Measurements from ENCODE around the gene BCL2.

BCL2 gene

DNA sequence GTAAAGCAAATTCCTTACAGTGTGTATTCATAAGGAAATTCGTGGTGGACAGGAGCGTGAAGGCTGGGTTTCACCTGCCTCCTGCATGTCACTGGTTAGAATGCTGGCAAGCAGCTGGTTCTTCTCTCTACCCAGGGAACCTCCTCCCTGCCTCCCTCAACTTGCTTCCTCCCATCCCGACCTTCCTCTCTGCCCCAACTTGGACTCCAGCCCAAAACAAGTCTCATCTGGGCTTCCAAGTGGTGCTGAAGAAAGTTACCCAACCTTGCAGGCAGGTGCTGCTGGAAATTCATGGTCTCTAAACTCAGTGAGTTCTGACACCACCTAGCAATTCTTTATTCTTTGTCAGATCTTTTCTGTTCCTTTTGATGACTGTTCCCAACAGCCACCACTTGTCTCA lies 184.5 kb downstream of the BCL2 start:
- DNase-seq: peak; percentile 38

GRCh38 chr18:63132819-63133200 lies 186.8 kb downstream of the BCL2 start:
- no peak for DNase-seq

DNA sequence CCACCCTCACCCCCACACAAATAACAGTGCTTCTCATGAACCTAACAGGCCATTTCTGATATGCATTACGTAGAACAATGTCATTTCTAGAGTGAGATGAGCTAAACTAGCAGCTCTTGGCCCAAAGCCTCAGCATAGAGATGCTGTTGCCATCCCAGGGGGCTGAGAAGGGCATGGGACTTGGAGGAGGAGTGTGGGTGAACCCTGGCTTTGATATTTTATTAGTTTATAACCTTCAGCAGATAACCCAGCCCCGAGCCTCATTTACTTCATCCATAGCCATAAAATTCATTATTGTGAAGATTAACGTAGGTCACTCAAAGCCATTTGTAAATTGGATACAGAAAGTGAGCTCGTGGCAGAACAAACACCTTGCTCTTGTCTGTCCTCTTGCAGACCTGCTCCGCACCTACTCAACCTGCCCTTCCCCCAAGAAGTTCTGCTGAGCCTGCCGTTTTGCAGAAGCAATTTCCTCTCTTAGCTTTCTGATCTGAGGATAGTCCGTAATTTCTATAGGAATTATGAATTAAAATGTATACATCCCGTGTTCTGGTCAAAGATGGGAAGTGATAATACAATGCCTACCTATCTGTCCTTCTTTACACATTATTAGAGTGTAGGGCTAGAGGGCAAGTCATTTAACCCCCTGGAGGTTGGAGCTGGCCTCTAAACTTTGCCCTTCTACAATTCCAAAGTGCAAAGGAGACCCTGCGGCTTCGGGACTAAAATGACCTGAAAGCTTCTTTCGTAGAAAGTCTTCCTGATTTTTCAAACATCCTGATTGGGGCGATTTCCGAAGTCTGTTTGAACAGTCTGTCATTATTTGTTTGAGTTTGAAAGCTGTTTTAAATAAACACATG lies 187.4 kb downstream of the BCL2 start:
- no peak for DNase-seq

- peak; percentile 76 for DNase-seq
These were observed 188.2 kb downstream of the BCL2 start for GRCh38 chr18:63131106-63131958.

DNA sequence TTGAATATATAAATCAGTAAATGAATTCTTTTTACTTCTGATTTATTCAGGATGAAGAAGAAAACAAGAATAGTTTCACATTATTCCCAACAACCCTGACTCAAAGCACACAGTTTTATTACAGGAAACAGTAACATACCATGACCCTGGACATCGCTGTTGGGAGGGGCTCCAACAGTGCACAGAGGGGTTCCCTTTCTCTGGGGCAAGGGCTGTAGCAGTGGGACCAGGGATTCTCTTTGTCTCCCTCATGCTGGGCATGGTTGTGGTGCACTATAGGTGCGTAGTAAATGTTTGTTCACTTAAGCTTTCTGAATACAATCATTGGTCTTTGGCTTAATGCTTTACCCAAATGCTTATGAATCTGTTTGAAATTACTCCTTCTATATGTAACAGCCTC lies 189.4 kb downstream of the BCL2 start:
- no peak for DNase-seq

DNA sequence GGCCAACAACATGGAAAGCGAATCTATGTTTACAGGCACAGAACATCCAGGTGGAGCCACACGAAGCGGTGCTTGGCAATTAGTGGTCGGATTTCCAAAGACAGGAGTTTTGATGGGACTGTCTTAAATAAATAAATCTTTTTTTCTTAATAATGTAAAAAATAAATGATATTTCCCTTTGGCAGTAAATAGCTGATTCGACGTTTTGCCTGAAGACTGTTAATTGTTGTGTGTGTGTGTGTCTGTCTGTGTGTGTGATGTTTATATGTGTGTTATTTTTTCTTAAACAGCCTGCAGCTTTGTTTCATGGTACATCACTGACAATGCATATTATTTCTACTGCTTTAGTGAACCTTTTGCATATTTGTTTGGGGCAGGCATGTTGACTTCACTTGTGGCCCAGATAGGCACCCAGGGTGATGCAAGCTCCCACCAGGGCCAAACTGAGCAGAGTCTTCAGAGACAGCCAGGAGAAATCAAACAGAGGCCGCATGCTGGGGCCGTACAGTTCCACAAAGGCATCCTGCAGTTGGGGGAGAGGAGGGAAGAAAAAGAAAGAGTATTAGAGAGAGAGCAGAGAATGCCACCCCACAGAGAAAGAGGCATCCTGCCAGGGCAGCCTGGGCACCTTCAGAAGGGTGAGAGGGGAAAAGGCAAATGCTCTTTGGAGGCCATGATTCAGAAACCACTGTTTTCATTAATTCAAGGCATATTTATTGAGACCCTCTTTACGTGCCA lies 191.2 kb downstream of the BCL2 start:
- DNase-seq: no peak

DNA sequence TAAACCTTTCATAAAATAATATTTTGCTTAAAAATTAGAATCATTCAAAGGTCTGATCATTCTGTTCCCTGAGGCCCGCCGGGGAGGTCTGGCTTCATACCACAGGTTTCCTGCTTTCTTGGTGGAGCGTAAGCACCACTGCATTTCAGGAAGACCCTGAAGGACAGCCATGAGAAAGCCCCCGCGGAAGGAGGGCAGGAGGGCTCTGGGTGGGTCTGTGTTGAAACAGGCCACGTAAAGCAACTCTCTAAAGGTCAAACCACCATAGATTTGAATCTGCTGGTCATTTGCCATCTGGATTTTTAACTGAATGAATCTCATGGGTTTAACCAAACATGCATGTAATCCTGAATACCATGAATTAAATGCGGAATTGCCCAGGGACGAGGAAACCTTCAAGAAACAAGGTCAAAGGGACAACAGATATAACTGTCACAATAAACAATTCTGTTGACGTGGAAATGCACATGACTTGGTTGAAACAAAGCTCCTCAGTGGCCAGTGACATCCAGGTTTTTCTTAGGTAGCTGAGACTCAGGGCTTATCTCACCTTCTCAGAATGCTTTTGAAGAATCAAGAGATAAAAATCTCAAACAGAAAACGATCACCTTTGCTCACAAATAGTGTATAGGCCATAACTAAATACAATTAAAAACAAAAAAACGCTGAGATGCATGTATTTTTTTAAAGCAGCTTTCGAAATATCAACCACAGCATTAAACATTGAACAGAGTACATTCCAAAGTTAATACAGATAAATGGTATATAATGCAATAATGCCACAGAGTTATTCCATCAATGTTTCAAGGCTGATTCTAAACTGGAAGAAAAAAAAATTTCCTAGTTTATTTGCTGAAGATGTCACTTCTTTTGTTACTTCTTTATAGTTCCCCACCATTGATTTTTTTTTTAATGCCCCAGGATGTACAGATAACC lies 193.2 kb downstream of the BCL2 start:
- DNase-seq: no peak

DNA sequence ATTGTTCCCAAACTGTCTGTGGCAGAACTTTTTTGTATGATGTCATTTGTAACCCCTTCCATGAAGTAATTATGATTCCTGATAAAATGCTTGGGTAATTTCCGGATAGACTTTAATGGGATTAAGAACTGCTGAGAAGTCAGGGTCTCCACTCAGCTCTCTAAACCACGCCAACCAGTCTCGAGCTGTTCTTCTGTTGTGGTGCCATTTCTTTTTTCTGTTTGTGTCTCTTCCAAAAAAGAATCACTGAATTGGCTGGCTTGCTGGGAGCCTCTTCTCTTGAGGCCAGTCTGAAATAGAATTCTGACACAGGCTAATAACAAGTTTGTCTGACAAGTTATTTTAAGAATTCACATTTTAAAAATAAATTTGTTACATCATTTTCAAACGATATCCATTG lies 198.9 kb downstream of the BCL2 start:
- no peak for DNase-seq

GRCh38 chr18:63119647-63120046 lies 199.9 kb downstream of the BCL2 start:
- DNase-seq: peak; percentile 57

DNA sequence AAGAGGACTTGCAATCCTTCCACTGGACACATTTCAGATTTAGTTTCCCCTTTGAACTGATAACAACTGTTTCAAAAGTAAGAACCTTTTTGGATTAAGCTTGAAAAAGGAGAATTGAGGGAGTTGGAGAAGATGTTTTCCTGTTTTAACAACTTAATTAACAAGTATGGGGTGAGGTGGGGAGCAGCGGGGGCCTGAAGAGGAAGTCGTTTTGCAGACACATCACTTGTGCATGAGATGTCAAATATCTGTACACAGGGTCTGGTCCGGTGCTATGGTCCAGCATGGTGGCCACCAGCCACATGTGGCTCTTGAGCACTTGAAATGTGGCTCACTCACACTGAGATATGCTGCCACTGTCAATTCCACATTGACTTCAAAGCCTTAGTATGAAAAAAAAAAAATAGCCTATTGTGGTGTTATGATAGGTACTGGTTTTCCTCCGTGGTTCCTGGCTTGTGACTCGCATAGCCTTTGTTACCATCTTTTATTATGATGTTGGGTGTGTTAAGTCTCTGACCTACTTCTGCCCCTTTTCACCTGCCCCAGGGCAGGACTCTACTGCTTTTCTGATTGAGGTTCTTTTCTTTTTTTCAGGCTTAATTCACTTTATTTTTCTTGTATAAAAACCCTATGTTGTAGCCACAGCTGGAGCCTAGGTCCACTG lies 205.5 kb downstream of the BCL2 start:
- no peak for DNase-seq

DNA sequence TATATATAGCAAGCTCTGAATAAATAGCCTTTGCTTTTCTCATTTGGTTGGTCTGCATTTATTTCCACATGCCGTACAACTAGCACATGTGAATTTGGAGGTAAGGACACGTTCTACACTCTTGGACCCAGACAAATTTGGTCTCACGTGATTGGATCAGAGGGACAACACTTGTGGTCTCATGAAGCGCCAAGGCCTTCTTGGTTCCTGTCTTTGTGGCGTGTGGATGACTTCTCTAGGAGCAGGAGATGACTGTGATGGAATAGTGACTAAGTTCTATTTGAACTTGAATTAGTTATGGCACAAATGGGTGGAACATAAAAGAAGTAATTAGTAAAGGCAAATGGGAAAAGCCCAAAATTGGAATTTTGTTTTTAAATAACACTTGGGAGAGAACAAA lies 206.9 kb downstream of the BCL2 start:
- no peak for DNase-seq

DNA sequence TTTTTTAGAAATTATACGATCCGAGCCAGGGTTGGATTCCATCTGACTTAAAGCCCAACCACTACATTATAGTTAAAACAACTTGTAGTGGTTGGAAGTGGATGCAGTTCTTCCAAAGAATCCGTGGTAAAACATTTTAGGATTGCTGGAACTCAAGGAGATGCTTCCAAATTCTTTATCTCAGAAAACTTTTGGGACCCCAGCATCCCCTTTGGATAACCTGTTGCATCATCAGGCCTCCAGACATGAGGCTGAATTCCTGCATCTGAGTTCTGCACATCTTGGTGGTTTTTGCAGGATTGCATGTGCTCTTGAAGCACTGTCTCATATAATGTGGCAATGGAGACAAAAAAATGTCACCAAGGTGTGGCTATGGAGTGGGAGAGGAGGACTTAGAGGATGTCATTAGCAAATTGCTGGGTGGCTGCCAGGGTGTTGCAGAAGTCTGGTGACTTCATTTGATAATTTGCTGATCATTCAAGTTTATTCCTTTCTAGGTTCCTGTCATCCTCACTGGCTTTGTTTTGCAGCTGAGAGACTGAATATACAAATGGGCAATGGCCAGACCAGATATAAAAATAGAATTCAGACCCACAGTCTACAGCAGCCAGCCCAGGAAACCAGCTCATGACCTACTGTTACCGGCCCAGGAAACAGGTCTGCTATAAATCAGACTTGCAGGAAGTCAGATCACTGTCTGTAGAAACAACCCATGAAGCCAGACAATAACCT lies 207.7 kb downstream of the BCL2 start:
- DNase-seq: peak; percentile 98

DNA sequence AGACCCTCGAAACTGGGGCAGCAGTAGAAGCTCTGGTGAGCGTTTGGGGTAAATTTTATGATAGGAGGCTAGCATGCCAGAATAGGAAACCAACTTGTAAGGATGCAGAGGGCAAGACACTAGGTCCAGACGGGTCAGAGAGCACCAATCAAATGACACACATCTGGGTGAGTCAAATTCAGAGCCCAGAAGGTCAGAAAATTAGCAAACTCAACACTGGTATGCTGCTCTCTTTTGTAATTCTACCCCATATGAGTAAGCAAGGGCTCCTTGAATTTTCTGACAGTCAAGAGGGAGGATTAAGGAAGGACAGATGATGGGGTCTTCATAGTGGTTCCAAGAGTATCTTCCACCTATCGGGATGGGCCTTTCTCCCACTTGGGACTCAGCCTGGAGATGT lies 209.8 kb downstream of the BCL2 start:
- DNase-seq: no peak

DNA sequence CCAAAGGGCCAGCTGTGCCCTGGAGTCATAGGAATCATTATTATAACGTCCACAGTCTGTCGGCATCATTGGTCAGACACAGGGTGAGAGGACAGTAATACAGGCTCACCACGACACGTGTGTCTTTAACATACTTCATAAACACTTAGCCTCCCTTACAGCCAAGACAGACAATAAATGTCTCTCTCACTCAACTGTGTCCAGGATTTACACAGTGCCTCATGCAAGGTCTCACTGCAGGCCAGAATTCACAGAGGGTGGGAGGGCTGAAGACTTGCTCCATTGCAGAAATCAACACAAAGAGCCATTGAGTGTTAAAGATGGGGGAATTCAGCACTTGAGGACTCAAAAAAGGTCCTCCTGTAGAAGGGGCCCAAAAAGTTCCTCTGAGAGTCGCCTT lies 210.5 kb downstream of the BCL2 start:
- DNase-seq: no peak

DNA sequence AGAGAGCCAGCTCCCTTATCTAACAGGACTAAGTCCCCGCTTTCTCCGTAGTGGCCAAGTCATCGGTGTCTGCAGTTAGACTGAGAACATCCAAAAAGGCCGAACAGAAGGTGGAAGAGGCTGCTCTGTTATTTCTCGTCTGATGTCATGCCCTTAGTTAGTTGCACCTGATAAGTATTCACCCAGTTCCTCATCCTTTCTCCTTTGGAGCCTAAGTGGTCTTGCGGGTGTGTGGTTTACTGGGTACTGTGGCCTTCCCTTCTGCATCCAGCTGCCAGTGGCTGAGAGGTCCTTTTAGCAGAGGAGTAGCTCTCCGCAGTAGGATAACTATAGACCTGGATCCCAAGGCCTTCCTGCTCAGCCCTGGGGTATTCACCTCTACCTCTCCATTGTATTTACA lies 211.6 kb downstream of the BCL2 start:
- no peak for DNase-seq

DNA sequence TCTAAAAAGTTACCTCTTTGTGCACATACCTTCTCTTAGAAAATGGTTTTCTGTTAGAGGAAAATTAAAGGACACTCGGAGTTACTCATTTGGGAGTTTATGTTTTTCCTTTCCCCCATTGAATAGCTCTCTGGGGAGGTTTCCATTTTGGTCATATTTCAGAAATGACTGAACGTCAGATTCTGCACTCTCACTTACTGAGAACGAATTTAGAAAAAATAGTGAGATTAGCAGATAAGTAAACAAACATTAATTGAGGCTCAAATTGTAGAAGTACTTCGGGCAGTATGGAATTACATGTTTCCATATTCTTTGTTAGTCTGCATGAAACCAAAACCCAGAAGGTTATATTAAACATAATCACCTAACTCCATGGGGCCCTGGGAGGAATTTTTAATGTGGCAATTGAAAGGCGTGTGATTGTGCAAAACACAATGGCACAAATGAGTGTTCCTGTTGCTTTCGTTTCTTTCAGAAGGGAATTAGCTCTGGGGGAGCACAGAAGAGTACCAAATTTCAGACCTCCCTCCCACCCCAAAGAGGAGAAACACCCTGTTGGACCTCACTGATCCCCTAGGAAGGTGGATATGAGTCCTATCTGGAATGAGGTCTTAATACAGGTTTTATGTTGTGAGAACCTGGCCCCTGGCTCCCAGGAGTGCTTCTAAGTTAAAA lies 212.3 kb downstream of the BCL2 start:
- DNase-seq: no peak

GRCh38 chr18:63106727-63107126 lies 212.8 kb downstream of the BCL2 start:
- DNase-seq: no peak

- no peak for DNase-seq
These were observed 213.8 kb downstream of the BCL2 start for GRCh38 chr18:63105636-63106316.

- no peak for DNase-seq
These were observed 214.7 kb downstream of the BCL2 start for GRCh38 chr18:63104868-63105267.
